Kidney epithelial cell (primary cell): ENCODE results near the gene PLS3. TPM values are rescaled to one million over a fixed set of nuclear protein-coding genes. Genes with fewer than 3 reads are reported as not detected.

Experiments used
- DNase-seq: peaks from one replicate; pipeline ENCODE4 v3.0.0-alpha.2; 2010; ENCODE audit warnings: low read depth
- H3K27me3 ChIP-seq: 2 replicates; pipeline ENCODE4 v1.6.0; 2011; ENCODE audit warnings: low read length; ENCODE audit not compliant: control insufficient read depth, insufficient read depth
- H3K36me3 ChIP-seq: 2 replicates; pipeline ENCODE4 v1.5.1; 2011; ENCODE audit warnings: low read length; ENCODE audit not compliant: control insufficient read depth, insufficient read depth
- H3K4me3 ChIP-seq: 2 replicates; pipeline ENCODE4 v1.5.1; 2011; ENCODE audit warnings: low read depth, mild to moderate bottlenecking, control low read depth, low read length
- CTCF ChIP-seq: IDR thresholded peaks from 2 replicates; pipeline ENCODE4 v1.5.1; 2011; ENCODE audit warnings: mild to moderate bottlenecking, moderate library complexity, low read length, control low read depth, inconsistent platforms; ENCODE audit not compliant: insufficient read depth, poor library complexity, severe bottlenecking
- total RNA-seq: library from RNA; depleted of rRNA; stranded (reverse); fragments of >200 nt; gene quantifications from 2 replicates; pipeline ENCODE4 v1.2.3, GENCODE V29; 2015

Gene PLS3
- total RNA-seq, result 79.6 and 81.2 TPM in 2 replicates

GRCh38 chrX:115560978-115561604 is at the start of gene PLS3:
Gene PLS3, plus strand, starts transcription at chrX:115561174. Its CDS starts 49,077 bp downstream, at chrX:115610251.
- no peak for DNase-seq
- H3K27me3 ChIP-seq, result peaks cover 17% of the 10 kb centered on the region
- peak within 1 kb of the TSS; percentile 74 for H3K4me3 ChIP-seq
- no peak for TF ChIP-seq CTCF
- H3K36me3 ChIP-seq, result no peaks in the 10 kb centered on the region

GRCh38 chrX:115518113-115518512 is 42.9 kb upstream of the PLS3 start:
- TF ChIP-seq CTCF, result no peak
- no peaks in the 10 kb centered on the region for H3K36me3 ChIP-seq
- no peak overlapping the region for H3K4me3 ChIP-seq
- DNase-seq, result no peak
- H3K27me3 ChIP-seq, result no peaks in the 10 kb centered on the region

- no peaks in the 10 kb centered on the region for H3K27me3 ChIP-seq
- H3K36me3 ChIP-seq, result no peaks in the 10 kb centered on the region
- DNase-seq, result no peak
- TF ChIP-seq CTCF, result no peak
- no peak overlapping the region for H3K4me3 ChIP-seq
These were observed 39.2 kb upstream of the PLS3 start for GRCh38 chrX:115521741-115522140.

GRCh38 chrX:115522952-115523351 is 38.0 kb upstream of the PLS3 start:
- no peak for TF ChIP-seq CTCF
- no peak for DNase-seq
- no peak overlapping the region for H3K4me3 ChIP-seq
- no peaks in the 10 kb centered on the region for H3K36me3 ChIP-seq
- no peaks in the 10 kb centered on the region for H3K27me3 ChIP-seq

GRCh38 chrX:115525486-115525885 is 35.5 kb upstream of the PLS3 start:
- H3K36me3 ChIP-seq, result no peaks in the 10 kb centered on the region
- H3K27me3 ChIP-seq, result no peaks in the 10 kb centered on the region
- no peak for DNase-seq
- no peak for TF ChIP-seq CTCF
- H3K4me3 ChIP-seq, result no peak overlapping the region

- Histone ChIP-seq H3K27me3 (no peaks in the 10 kb centered on the region), H3K4me3 (no peak overlapping the region), H3K36me3 (no peaks in the 10 kb centered on the region)
- no peak for TF ChIP-seq CTCF
- DNase-seq, result no peak
These were observed 29.1 kb upstream of the PLS3 start for GRCh38 chrX:115531818-115532403.
